NCI-H69 (cell line): ENCODE results near the gene CSTF2T.
A peak's percentile ranks its signal among the peaks of the same experiment; 100 is the strongest.

ENCODE experiments used
- DNase-seq: peaks from one replicate; lab custom pipeline; 2025; lab: John Stamatoyannopoulos, UW

CSTF2T gene

DNA sequence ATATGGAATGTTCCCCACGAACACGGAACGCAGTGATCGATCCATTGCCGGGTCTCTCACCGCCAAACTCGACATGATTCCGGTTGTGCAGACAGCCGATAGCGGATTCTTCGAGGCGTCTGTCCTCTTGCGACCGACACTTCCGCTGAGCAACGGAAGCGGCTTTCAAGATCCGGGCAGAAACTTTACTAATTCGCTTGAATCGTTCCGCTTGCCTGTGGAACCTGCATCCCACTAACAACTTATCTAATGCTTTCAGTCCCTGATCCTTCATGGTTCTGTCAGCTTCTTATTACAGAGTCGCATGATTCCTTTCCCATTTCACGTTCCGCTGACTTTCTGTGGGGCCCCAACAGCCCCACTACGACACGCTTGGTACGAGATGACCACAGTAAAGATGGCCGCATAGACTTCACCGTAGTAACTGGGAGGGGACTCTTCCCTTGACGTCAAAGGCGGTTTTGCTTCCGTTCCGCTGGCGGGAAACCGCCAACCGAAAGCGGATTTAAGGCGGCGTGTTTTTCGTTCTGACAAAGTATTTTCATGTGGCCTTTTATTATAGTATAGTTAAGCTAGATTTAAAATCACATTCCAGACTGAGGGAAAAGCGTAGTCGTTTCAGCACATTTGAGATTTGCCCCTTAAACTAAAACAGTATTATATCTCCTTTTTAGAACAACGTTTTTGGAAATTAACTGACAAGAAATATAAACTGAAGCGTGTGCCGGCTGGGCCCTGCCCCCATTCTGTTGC, at the start of gene CSTF2T:
Gene CSTF2T, minus strand, starts transcription at position 121 of the 753 bp plus-strand sequence. Its CDS starts 46 bp downstream, at position 75.
- DNase-seq, result peak; percentile 94

DNA sequence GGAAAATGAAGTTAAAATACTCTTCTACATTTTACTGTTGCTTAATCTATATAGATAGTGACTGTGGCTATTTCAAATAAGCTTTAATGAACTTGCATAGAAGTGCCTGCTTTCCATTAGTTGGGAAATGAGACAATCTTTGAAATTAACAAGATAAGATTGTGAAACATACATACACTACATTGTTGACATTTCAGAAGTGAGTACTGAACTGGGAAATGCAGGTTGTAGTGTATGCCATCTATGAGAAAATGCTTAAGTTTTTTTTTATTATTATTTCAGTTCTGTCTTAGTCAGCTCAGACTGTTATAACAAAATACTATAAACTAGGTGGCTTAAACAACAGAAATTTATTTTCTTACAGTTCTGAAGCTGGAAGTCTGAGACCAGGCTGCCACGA, 49.6 kb upstream of the CSTF2T start:
- DNase-seq, result no peak

DNA sequence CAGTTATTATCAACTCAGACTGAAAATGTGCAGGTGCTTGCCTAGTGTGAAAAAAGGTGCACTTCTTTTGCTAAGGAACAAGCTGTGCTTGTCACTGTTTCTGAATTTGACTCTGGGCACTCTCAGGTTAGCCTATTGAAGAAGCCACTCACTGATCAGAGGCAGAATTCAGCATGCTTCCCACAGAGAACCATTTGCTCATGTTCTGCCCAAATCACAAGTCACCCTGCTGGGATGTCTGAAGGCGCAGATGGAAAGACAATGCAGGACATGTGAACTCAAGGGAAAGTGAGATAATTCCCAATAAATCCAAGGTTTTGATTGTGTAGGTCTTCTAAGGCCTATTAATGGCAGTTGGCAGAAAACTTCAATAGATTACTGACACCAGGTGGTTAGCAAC, 47.8 kb upstream of the CSTF2T start:
- DNase-seq, result peak; percentile 82

DNA sequence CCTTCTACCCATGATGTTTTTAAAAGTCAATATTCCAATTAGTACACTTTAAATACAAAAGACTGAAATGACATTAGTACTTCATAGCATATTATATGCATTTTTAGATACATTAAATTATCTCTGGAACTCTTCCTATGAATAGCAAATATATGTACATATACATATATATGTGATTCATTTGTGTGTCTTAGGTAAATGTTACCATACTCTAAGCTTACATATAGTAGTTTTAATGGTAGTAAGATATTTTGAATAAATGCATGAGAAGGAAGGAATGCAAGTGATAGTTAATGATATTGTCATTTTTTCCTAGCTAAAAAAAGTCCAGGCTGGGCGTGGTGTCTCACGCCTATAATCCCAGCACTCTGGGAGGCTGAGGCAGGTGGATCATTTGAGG, 46.0 kb upstream of the CSTF2T start:
- DNase-seq, result no peak

GRCh38 chr10:51744235-51745000, 45.0 kb upstream of the CSTF2T start:
- no peak for DNase-seq

GRCh38 chr10:51743146-51743545, 43.8 kb upstream of the CSTF2T start:
- peak; percentile 61 for DNase-seq

DNA sequence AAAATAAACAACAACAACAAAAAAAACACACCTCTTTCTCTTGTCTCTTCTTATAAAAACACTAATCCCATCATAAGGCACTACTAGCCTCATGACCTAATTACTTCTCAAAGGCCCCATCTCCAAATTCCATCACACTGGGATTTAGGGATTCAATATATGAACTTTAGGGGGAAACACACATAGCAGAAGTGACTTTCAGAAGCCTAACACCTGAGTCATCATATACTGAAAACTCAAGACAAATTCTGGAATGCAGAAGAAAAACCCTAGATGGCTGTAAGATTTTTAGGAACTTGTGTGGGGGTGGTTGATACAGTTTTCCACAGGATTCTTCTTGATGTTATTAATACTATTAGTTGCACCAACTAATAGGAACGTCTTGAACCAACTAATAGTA, 33.7 kb upstream of the CSTF2T start:
- DNase-seq, result no peak

DNA sequence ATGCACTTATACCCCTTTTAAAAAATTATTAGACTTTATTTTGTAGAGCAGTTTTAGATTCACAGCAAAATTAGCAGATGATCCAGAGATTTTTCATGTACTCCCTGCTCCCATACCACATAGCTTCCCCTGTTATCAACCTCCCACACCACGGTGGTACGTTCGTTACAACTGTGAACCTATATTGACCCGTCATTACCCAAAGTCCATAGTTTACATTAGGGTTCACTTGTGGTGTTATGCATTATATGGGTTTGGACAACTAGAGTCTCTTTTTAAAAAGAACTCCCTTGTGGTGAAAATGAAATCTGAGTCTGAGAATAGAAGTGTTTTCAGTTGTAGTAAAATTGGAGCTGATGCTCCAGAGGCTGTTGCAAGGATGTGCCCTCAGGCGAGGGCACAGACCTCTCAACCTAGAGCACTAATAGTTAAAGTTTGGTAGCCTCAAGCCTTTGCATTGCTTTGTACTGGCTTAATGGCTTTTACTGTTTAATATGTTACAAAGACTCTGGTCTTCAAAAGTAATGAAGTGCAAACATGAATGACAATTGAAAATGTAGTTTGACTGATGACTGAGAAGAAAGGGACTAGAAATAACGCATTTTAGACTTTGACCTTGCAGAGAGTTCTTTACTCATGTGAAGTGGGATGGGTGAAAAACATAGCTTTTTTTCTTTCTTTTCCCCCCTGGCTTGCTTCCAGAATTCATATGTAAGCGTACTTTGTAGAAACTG, 30.6 kb upstream of the CSTF2T start:
- peak; percentile 86 for DNase-seq

DNA sequence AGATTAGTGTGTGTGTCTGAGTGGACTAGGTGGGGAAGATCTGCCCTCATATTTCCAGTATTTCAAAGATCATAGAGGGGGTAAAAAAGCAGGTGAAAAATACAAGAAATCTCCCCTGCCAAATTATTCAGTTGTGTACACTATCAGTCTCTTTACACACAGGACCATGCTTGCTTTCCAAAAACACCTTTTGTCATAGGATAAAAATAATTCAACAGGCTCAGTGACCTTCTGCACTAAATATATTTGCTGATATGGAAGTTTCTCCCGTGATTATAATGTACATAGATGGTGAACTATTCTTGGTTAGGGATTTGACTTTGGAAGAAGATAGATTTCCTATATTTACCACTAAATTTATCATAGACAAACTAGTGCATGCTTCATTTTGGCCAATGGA, 24.6 kb upstream of the CSTF2T start:
- DNase-seq, result no peak

DNA sequence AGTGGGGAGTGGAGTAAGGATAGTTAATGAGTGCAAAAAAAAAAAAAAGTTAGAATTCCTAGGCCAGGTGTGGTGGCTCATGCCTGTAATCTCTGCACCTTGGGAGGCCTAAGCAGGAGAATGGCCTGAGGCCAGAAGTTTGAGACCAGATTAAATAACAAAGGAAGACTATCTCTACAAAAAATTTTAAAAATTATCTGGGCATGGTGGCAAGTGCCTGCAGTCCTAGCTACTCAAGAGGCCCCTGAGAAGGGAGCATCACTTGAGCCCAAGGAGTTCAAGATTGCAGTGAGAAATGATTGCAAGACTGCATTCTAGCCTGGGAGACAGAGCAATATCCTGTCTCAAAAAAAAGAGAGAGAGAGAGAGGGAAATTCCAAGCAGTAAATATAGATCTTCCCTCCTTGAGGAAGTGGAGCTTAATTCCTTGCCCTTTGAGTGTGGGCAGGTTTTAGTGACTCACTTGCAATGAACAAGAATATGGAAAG, 19.5 kb upstream of the CSTF2T start:
- DNase-seq, result peak; percentile 46

DNA sequence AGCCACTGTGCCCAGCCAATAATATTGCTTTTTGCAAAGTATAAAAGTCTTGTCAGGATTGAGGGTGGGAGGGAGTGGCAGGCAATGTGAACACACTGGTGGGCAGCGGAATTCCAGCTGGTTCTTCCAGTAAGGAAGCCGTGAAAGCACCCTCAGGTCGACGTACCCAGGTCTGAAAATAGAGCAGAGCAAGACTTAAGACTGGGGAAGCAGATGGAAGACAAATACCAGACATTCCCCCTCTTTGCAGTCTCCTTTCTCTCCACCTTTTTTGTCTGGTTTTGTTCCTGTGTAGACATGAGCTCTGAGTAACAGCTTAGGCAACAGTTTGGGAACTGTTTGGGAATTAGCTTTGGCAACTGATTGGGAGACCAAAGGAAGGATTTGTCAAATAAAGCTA, 17.6 kb upstream of the CSTF2T start:
- DNase-seq, result no peak

- no peak for DNase-seq
These were observed 12.1 kb upstream of the CSTF2T start for GRCh38 chr10:51711519-51711891.

DNA sequence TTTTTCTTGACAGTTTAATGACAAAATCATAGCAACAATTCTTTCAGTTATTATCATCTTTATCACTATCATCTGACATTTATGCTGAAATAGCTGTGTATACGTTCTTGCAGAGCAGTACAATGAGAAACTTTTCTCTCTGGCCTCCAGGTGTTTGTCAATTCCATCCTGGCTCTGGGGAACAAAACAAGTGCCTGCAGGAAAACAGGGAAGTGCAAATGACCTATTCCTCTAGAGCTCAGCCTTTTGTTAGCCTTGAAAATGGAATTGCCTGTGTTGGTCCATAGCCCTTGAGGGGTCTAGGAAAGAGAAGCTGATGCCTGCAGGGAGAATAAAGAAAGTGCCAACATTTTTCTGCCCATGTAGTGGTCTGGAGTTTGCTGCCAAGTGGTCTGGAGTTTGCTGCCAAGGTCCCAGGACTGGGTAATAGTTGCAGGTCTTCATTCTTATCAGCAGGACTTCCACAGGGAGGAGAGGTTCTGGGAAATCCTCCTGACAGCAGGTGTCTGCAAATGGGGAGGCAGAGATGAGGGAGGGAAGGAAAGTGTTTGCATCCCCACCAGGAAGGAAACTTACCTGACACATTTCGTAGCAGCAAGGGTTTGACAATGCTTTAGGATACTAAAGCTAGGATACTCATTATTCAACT, 10.1 kb upstream of the CSTF2T start:
- peak; percentile 22 for DNase-seq

GRCh38 chr10:51708609-51709008, 9.2 kb upstream of the CSTF2T start:
- no peak for DNase-seq

GRCh38 chr10:51707821-51708424, 8.5 kb upstream of the CSTF2T start:
- no peak for DNase-seq

- DNase-seq, result no peak
These were observed 8.0 kb upstream of the CSTF2T start for GRCh38 chr10:51707392-51707791.

DNA sequence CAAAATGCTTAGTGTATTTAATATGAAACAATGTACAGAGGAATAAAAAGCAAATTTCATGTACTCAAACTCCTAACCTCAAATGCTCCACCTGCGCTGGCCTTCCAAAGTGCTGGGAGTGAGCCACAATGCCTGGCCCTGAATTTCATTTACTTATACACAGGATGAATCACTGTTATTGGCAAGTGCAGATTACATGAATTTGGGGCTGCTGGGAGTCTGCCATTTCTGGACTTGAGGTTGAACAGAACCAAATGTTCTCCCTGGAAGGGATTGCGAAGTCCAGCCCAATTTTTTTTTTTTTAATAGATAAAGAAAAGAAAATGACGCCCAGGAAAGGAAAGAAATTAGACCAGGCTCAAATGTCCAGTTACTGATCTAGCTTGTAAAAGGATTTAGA, 6.8 kb upstream of the CSTF2T start:
- no peak for DNase-seq

DNA sequence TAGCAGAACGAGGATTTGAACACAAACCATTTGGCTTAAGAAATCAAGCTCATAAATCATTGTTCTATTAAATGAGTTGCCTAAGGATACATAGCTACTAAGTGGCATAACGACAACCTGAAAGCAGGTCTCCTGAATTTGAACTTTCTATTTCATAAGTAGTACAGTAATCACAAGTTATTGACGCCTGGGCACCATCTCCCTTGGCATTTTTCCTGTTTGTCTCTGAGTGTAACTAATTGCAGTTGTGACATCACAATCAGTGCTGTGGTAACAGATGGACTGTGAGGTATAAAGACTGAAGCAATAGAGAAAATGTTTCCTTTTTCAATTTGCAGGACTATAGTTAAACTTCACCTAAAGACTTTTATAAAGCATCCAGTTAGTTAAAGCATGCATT, 6.4 kb upstream of the CSTF2T start:
- DNase-seq, result peak; percentile 71

GRCh38 chr10:51700228-51700817, 928 bp upstream of the CSTF2T start:
- DNase-seq, result peak; percentile 86

DNA sequence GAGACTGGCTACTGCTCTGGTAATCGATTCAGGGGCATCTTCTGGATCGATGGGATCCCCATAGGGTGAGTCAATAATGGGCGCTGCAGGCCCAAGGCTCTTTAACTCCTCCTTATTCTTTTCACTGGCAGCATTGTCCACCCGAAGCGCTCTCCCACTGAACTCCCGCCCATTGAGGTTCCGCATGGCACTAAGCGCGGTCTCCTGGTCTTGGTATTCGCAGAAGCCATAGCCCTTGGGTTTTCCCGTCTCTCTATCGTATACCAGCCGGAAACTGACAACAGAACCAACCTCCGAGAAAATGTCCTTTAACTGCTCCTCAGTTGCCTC, 285 bp downstream of the CSTF2T start:
- DNase-seq, result no peak

- DNase-seq, result no peak
These were observed 827 bp downstream of the CSTF2T start for GRCh38 chr10:51698473-51699063.
